NCI-H187 treated with DMSO at 0.1 percent for 48 hours (cell line): ENCODE results near the gene FARS2.

Source experiments
- DNase-seq: peaks from one replicate; lab custom pipeline; 2025; lab: John Stamatoyannopoulos, UW

Gene FARS2

GRCh38 chr6:5427586-5427985 lies 166.3 kb downstream of the FARS2 start:
- DNase-seq: no peak

GRCh38 chr6:5433324-5433723 lies 172.0 kb downstream of the FARS2 start:
- no peak for DNase-seq

GRCh38 chr6:5435449-5435848 lies 174.1 kb downstream of the FARS2 start:
- no peak for DNase-seq

- DNase-seq: no peak
These were observed 177.7 kb downstream of the FARS2 start for GRCh38 chr6:5438922-5439584.

GRCh38 chr6:5439749-5440148 lies 178.4 kb downstream of the FARS2 start:
- no peak for DNase-seq

- no peak for DNase-seq
These were observed 181.0 kb downstream of the FARS2 start for GRCh38 chr6:5442319-5442718.

GRCh38 chr6:5442916-5443315 lies 181.6 kb downstream of the FARS2 start:
- no peak for DNase-seq

- DNase-seq: no peak
These were observed 182.2 kb downstream of the FARS2 start for GRCh38 chr6:5443491-5443890.

GRCh38 chr6:5446362-5447075 lies 185.2 kb downstream of the FARS2 start:
- no peak for DNase-seq

- no peak for DNase-seq
These were observed 186.6 kb downstream of the FARS2 start for GRCh38 chr6:5447921-5448320.

GRCh38 chr6:5450073-5450472 lies 188.8 kb downstream of the FARS2 start:
- no peak for DNase-seq

- no peak for DNase-seq
These were observed 192.2 kb downstream of the FARS2 start for GRCh38 chr6:5453546-5453945.

- no peak for DNase-seq
These were observed 193.8 kb downstream of the FARS2 start for GRCh38 chr6:5455142-5455541.

GRCh38 chr6:5457041-5457440 lies 195.7 kb downstream of the FARS2 start:
- no peak for DNase-seq

- no peak for DNase-seq
These were observed 196.8 kb downstream of the FARS2 start for GRCh38 chr6:5457983-5458683.

GRCh38 chr6:5459346-5459745 lies 198.0 kb downstream of the FARS2 start:
- no peak for DNase-seq

GRCh38 chr6:5461365-5461764 lies 200.1 kb downstream of the FARS2 start:
- no peak for DNase-seq

- DNase-seq: no peak
These were observed 201.5 kb downstream of the FARS2 start for GRCh38 chr6:5462856-5463255.

- DNase-seq: no peak
These were observed 202.4 kb downstream of the FARS2 start for GRCh38 chr6:5463690-5464089.

GRCh38 chr6:5464099-5464885 lies 203.0 kb downstream of the FARS2 start:
- no peak for DNase-seq

GRCh38 chr6:5466281-5467136 lies 205.2 kb downstream of the FARS2 start:
- DNase-seq: no peak
